Measurements from ENCODE around the gene VPS4A.

DNA sequence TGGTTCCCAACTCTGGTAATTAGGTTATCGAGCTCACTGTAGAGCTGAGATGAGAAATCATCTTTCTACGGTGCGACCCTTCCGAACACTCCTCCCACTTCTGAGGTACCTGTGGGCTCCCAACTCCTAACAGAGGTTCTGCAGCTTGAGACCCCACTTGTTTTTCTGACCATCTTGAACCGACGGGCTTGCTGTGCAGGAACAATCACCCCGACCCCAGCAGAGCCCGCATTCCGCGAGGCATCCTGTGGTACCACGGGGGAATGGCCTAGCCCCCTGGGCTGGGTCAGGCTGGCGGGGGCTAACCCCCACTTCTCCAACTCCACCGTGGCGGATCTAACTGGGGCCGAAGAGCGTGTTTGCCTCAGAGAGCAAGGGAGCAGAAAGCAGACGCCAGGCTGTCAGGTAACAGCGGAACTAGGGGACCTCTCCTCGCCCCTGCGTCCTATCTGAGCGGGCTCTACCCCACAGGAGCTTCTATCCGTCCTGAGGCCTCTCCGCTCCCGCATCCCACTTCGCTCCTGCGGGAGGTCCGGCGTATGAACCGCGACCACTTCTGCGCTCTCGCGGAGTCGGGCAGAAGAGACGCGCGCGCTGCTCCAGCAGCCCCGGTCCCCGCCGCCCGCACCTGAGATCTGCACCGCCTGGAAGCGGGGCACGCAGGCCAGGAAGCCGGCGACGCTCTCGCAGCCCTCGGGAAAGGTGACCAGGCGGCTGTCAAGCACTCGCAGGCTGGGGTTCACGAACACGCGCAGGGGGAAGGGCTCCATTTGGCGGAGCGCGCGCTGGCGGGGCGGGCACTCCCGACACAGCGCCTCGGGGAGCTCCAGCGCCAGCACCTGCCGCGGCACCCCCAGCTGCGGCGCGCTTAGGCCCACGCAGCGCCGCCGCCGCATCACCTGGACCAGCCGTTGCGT lies 18.5 kb downstream of the VPS4A start:
- TF ChIP-seq POLR2A (IDR thresholded peaks at IDR 0.05): no peak
- TF ChIP-seq, protein P1, sequence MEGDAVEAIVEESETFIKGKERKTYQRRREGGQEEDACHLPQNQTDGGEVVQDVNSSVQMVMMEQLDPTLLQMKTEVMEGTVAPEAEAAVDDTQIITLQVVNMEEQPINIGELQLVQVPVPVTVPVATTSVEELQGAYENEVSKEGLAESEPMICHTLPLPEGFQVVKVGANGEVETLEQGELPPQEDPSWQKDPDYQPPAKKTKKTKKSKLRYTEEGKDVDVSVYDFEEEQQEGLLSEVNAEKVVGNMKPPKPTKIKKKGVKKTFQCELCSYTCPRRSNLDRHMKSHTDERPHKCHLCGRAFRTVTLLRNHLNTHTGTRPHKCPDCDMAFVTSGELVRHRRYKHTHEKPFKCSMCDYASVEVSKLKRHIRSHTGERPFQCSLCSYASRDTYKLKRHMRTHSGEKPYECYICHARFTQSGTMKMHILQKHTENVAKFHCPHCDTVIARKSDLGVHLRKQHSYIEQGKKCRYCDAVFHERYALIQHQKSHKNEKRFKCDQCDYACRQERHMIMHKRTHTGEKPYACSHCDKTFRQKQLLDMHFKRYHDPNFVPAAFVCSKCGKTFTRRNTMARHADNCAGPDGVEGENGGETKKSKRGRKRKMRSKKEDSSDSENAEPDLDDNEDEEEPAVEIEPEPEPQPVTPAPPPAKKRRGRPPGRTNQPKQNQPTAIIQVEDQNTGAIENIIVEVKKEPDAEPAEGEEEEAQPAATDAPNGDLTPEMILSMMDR (IDR thresholded peaks at IDR 0.05): no peak

Measured in heart left ventricle (tissue), 13 donors.